Measurements from ENCODE around the gene FYN. TPM values are rescaled to one million over a fixed set of nuclear protein-coding genes. Genes with fewer than 3 reads are reported as not detected.
A peak's percentile ranks its signal among the peaks of the same experiment; 100 is the strongest.

Gene FYN
- total and polyA plus RNA-seq, 2 of the 4 experiments (the other 2 are of a cell fraction): 30.8 to 36.4 TPM

DNA sequence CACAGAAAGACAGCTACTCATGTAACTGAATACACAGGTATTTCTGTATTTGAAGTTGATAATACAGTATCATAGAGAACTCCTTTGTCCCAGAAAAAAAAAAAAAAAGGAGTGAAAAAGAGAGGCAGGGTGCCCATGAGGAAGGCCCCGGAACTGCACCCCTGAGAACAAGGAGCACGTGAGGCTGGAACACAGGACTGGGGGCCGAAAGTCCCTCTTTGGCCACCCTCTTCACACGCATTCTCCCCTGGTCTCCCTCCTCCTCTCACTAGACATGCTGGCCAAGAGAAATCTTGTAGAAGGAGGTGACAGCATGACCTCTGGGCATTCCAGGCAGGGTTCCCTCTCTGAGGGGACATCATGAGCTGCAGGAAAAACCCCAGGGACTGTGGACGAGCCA, 204.8 kb downstream of the FYN start:
- no CpG with 5 or more reads among the region's 5 CpGs for WGBS, 2 experiments (ENCODE audit: extremely low coverage in 2 of 2, insufficient read length in 1 of 2)
- no peaks in the 10 kb centered on the region for H4K20me1 ChIP-seq (ENCODE audit: insufficient read depth, low read length)
- DNase-seq (no peak), ATAC-seq (ENCODE audit: low read depth) (0 out of 2 replicates have a peak, but pooled peaks have one; percentile 6)
- H2BK120ac ChIP-seq (ENCODE audit: low read depth, low read length): no peak overlapping the region
- in situ Hi-C loops (cut with MboI; ENCODE audit: low sequenced_read_pairs): no loop called here
- H3K4me2 ChIP-seq (ENCODE audit: low read depth, low read length): peak overlapping the region; percentile 7; the same call in 1 of the 2 replicates
- peak overlapping the region; percentile 19; the same call in 1 of the 2 replicates for H3K27ac ChIP-seq (ENCODE audit: insufficient read depth, low read length)
- H2BK5ac ChIP-seq (ENCODE audit: low read depth, low read length, poor library complexity, severe bottlenecking): no peak overlapping the region
- H3K9ac ChIP-seq (ENCODE audit: low read depth, low read length): no peak overlapping the region
- no peak overlapping the region for H3K4ac ChIP-seq (ENCODE audit: low read depth, low read length)
- no TSS peak for BruUV-seq (replicated peaks)
- H3K9me1 ChIP-seq (ENCODE audit: insufficient read depth, low read length): no peaks in the 10 kb centered on the region; the same call in 1 of the 2 replicates
- 0 out of 2 replicates have a peak overlapping the region, but pooled peaks have one; percentile 2 for H2AK5ac ChIP-seq (ENCODE audit: low read depth, low read length)
- H3K56ac ChIP-seq (ENCODE audit: extremely low read depth, insufficient read depth, low read length): no peak overlapping the region
- no peak overlapping the region for H2AFZ ChIP-seq (replicated peaks; ENCODE audit: low read length, poor library complexity)
- no peaks in the 10 kb centered on the region for H3K27me3 ChIP-seq (ENCODE audit: control insufficient read depth, insufficient read depth, low read length)
- peaks cover 10% of the 10 kb centered on the region for H3K4me1 ChIP-seq (ENCODE audit: control insufficient read depth, insufficient read depth, low read length)
- H3K79me1 ChIP-seq (ENCODE audit: low read depth in 1 of 2, low read length in 2 of 2): no peaks in the 10 kb centered on the region
- no peak overlapping the region for H4K91ac ChIP-seq (ENCODE audit: insufficient read depth, low read depth, low read length)
- H4K8ac ChIP-seq (ENCODE audit: low read depth in 2 of 2, low read length in 2 of 2): no peak overlapping the region; a peak in 1 of 4 replicates
- no peak for TF ChIP-seq NFE2L2 (IDR thresholded peaks at IDR 0.05; ENCODE audit: low read depth, low read length)
- TF ChIP-seq POLR2A (IDR thresholded peaks at IDR 0.05; ENCODE audit: low read depth, low read length): no peak
- TF ChIP-seq CEBPB (IDR thresholded peaks at IDR 0.05; ENCODE audit: low read depth, low read length): no peak
- no peak for TF ChIP-seq MAZ (IDR thresholded peaks at IDR 0.05; ENCODE audit: borderline replicate concordance, low read depth, low read length)
- TF ChIP-seq RAD21 (IDR thresholded peaks at IDR 0.05; ENCODE audit: low read length): 0 out of 2 replicates have a peak, but pooled peaks have one; percentile 8
- no peak for TF ChIP-seq RFX5 (IDR thresholded peaks at IDR 0.05; ENCODE audit: low read depth, low read length)
- TF ChIP-seq MAFK (IDR thresholded peaks at IDR 0.05; ENCODE audit: low read depth, low read length): no peak
- no peak for TF ChIP-seq ELK1 (IDR thresholded peaks at IDR 0.05; ENCODE audit: borderline replicate concordance, low read depth, low read length)
- TF ChIP-seq, protein P1, sequence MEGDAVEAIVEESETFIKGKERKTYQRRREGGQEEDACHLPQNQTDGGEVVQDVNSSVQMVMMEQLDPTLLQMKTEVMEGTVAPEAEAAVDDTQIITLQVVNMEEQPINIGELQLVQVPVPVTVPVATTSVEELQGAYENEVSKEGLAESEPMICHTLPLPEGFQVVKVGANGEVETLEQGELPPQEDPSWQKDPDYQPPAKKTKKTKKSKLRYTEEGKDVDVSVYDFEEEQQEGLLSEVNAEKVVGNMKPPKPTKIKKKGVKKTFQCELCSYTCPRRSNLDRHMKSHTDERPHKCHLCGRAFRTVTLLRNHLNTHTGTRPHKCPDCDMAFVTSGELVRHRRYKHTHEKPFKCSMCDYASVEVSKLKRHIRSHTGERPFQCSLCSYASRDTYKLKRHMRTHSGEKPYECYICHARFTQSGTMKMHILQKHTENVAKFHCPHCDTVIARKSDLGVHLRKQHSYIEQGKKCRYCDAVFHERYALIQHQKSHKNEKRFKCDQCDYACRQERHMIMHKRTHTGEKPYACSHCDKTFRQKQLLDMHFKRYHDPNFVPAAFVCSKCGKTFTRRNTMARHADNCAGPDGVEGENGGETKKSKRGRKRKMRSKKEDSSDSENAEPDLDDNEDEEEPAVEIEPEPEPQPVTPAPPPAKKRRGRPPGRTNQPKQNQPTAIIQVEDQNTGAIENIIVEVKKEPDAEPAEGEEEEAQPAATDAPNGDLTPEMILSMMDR (conservative IDR thresholded peaks at IDR 0.05; ENCODE audit: low read depth, low read length): 0 out of 2 replicates have a peak, but pooled peaks have one; percentile 11
- no peak overlapping the region for H2AK9ac ChIP-seq (replicated peaks; ENCODE audit: low read depth, low read length, poor library complexity)
- H2BK20ac ChIP-seq (ENCODE audit: low read depth, low read length): no peak overlapping the region
- intact Hi-C loops (cut with micrococcal nuclease): no loop called here
- H3K23ac ChIP-seq (ENCODE audit: low read depth, low read length): no peak overlapping the region
- H4K5ac ChIP-seq (ENCODE audit: low read depth, low read length): peak overlapping the region; percentile 19; the same call in 1 of the 2 replicates
- peak overlapping the region; percentile 34; the same call in 1 of the 2 replicates for H3K18ac ChIP-seq (ENCODE audit: low read depth, low read length)
- no peaks in the 10 kb centered on the region for H3K9me3 ChIP-seq (ENCODE audit: control insufficient read depth, insufficient read depth, low read length)
- dilution Hi-C loops (cut with HindIII; ENCODE audit: low sequenced_read_pairs, unreplicated experiment): no loop called here
- peaks cover 11% of the 10 kb centered on the region for H3K36me3 ChIP-seq (ENCODE audit: control insufficient read depth, insufficient read depth, low read length)
- 0 out of 2 replicates have a peak overlapping the region, but pooled peaks have one; percentile 10 for H3K14ac ChIP-seq (replicated peaks; ENCODE audit: low read depth, low read length)
- CTCF ChIA-PET: interaction anchor here (0.7 kb wide), 1 partner anchor 119 kb away, joined by 4 read pairs; no protein-coding TSS in a partner anchor
- POLR2A ChIA-PET (ENCODE audit: unreplicated experiment): no interaction called here
- H2BK15ac ChIP-seq (ENCODE audit: low read depth, low read length): no peak overlapping the region
- H3K4me3 ChIP-seq (ENCODE audit: insufficient read depth, low read depth, low read length): no peak overlapping the region

Data from IMR-90 (cell line).